PC-3 (cell line): Measurements from ENCODE around the gene ERAL1. TPM values are rescaled to one million over a fixed set of nuclear protein-coding genes. Genes with fewer than 3 reads are reported as not detected.
"Not testable (repeated sequence)": the region's sequence is repeated elsewhere in the genome, so short reads cannot be mapped to it uniquely, and the experiment has no call there.

ENCODE experiments used
- ATAC-seq: fragments of 200-7000 bp; cut with Tn5 transposase; 2 replicates; pipeline ENCODE4 v1.9.1; 2020; ENCODE audit warnings: mild to moderate bottlenecking, moderate library complexity
- BruUV-seq: library from RNA; stranded (reverse); fragments of 400-500 nt; replicated peaks from 2 replicates; lab custom pipeline; 2021; lab: Mats Ljungman, UMichigan
- CTCF ChIA-PET: fragments of 300-600 bp; sonication (Branson Sonifier 250); formaldehyde crosslinking; loops from one replicate; lab custom pipeline; 2022; ENCODE audit warnings: antibody characterized with exemption; lab: Charles Lee
- POLR2A ChIA-PET: fragments of 300-600 bp; sonication (Branson Sonifier 250); formaldehyde crosslinking; loops from one replicate; lab custom pipeline; 2022; ENCODE audit warnings: antibody characterized with exemption; ENCODE audit not compliant: unreplicated experiment; lab: Charles Lee
- DNase-seq: peaks from one replicate; pipeline ENCODE4 v3.0.0-alpha.2; 2015
- H2AFZ ChIP-seq: fragments of 300-600 bp; sonication (generic); 2 replicates; pipeline ENCODE4 v1.6.0; 2016; ENCODE audit warnings: antibody characterized with exemption, low read length
- H3F3A ChIP-seq: fragments of 300-600 bp; sonication (generic); one replicate; pipeline ENCODE4 v1.6.0; 2017; ENCODE audit warnings: antibody characterized with exemption, low read length, control low read depth, mild to moderate bottlenecking; ENCODE audit not compliant: unreplicated experiment
- H3K27ac ChIP-seq: fragments of 300-600 bp; sonication (generic); 2 replicates; pipeline ENCODE4 v1.5.1; 2016; ENCODE audit warnings: mild to moderate bottlenecking, low read length
- H3K27me3 ChIP-seq: fragments of 300-600 bp; sonication (generic); 2 replicates; pipeline ENCODE4 v1.6.1; 2016; ENCODE audit warnings: low read length, mixed read lengths
- H3K36me3 ChIP-seq: fragments of 300-600 bp; sonication (generic); 2 replicates; pipeline ENCODE4 v1.6.1; 2016; ENCODE audit warnings: low read depth, mixed run types, low read length, mixed read lengths
- H3K4me1 ChIP-seq: fragments of 300-600 bp; sonication (generic); 2 replicates; pipeline ENCODE4 v1.5.1; 2016; ENCODE audit warnings: low read length; ENCODE audit not compliant: insufficient read depth
- H3K4me2 ChIP-seq: fragments of 300-600 bp; sonication (generic); 2 replicates; pipeline ENCODE4 v1.6.0; 2016; ENCODE audit warnings: low read length
- H3K4me3 ChIP-seq: fragments of 300-600 bp; sonication (generic); 2 replicates; pipeline ENCODE4 v1.5.1; 2016; ENCODE audit warnings: mild to moderate bottlenecking, low read length, mixed read lengths
- H3K79me2 ChIP-seq: fragments of 300-600 bp; sonication (generic); 2 replicates; pipeline ENCODE4 v1.6.1; 2017; ENCODE audit warnings: low read length, mixed read lengths
- H3K9ac ChIP-seq: fragments of 300-600 bp; sonication (generic); 2 replicates; pipeline ENCODE4 v1.6.0; 2016; ENCODE audit warnings: mild to moderate bottlenecking, low read length
- H3K9me2 ChIP-seq: fragments of 300-600 bp; sonication (generic); replicated peaks from 2 replicates; pipeline ENCODE4 v1.6.1; 2016; ENCODE audit warnings: mixed run types, low read length, mixed read lengths
- H3K9me3 ChIP-seq: fragments of 300-600 bp; sonication (generic); 2 replicates; pipeline ENCODE4 v1.6.1; 2016; ENCODE audit warnings: low read length, mixed read lengths
- H4K20me1 ChIP-seq: fragments of 300-600 bp; sonication (generic); 2 replicates; pipeline ENCODE4 v1.6.1; 2016; ENCODE audit warnings: low read length, mixed read lengths
- EZH2 ChIP-seq: fragments of 300-600 bp; sonication (generic); IDR thresholded peaks from one replicate; pipeline ENCODE4 v1.6.1; 2017; ENCODE audit warnings: antibody characterized with exemption, mild to moderate bottlenecking, low read length; ENCODE audit not compliant: unreplicated experiment
- EZH2phosphoT487 ChIP-seq: fragments of 300-600 bp; sonication (generic); IDR thresholded peaks from 2 replicates; pipeline ENCODE4 v1.6.1; 2018; ENCODE audit warnings: mild to moderate bottlenecking, antibody characterized with exemption, low read length, borderline replicate concordance
- intact Hi-C: fragments of 100-400 bp; cut with micrococcal nuclease; formaldehyde crosslinking; loops from 2 replicates; pipeline ENCODE4 v1.9.0; 2023
- total RNA-seq: library from RNA; depleted of rRNA; stranded (reverse); fragments of >200 nt; gene quantifications from 2 replicates; pipeline ENCODE4 v1.2.3, GENCODE V29; 2014
- TF ChIP-seq, protein P1 (sequence below): fragments of 300-600 bp; sonication (generic); conservative IDR thresholded peaks from 2 replicates; pipeline ENCODE4 v1.5.1; 2017; ENCODE audit warnings: antibody characterized with exemption, low read depth, mild to moderate bottlenecking, low read length

ERAL1 gene
- total RNA-seq, 1 experiment from 2014 or later: 30.5 TPM

DNA sequence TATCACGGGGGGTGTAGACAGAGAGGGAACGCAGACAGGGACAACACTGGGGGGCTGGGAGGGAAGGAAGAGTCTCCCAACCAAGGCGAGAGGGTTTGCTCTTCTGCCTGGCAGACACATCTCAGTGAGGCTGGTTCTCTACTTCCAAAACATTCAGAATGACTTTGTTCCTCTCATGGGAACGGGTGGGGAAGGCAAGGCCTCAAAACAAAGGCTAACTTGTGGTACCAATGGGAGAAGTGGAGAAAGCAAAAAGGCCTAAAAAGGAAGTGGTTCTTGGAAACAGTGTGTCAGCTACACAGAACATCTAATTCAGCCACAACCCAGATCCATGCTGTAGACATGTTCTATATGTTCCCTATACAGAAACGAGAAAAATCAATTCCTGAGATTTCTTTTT is 35.2 kb downstream of the ERAL1 start:
- H3K9ac ChIP-seq: no peak overlapping the region
- H3K4me2 ChIP-seq: no peak overlapping the region
- DNase-seq (no peak), ATAC-seq (no peak)
- TF ChIP-seq, protein P1, sequence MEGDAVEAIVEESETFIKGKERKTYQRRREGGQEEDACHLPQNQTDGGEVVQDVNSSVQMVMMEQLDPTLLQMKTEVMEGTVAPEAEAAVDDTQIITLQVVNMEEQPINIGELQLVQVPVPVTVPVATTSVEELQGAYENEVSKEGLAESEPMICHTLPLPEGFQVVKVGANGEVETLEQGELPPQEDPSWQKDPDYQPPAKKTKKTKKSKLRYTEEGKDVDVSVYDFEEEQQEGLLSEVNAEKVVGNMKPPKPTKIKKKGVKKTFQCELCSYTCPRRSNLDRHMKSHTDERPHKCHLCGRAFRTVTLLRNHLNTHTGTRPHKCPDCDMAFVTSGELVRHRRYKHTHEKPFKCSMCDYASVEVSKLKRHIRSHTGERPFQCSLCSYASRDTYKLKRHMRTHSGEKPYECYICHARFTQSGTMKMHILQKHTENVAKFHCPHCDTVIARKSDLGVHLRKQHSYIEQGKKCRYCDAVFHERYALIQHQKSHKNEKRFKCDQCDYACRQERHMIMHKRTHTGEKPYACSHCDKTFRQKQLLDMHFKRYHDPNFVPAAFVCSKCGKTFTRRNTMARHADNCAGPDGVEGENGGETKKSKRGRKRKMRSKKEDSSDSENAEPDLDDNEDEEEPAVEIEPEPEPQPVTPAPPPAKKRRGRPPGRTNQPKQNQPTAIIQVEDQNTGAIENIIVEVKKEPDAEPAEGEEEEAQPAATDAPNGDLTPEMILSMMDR: no peak
- TF ChIP-seq EZH2: no peak
- no peak for TF ChIP-seq EZH2phosphoT487
- H3K36me3 ChIP-seq: no peaks in the 10 kb centered on the region
- H3K9me2 ChIP-seq: no peaks in the 10 kb centered on the region
- no peaks in the 10 kb centered on the region for H3F3A ChIP-seq
- BruUV-seq: no TSS peak
- no peaks in the 10 kb centered on the region for H3K79me2 ChIP-seq
- intact Hi-C loops: no loop called here
- H3K27me3 ChIP-seq: no peaks in the 10 kb centered on the region
- H3K4me3 ChIP-seq: no peak overlapping the region
- no peak overlapping the region for H3K27ac ChIP-seq
- H3K9me3 ChIP-seq: no peaks in the 10 kb centered on the region
- H4K20me1 ChIP-seq: no peaks in the 10 kb centered on the region
- no peaks in the 10 kb centered on the region for H3K4me1 ChIP-seq
- CTCF ChIA-PET: no interaction called here
- H2AFZ ChIP-seq: no peak overlapping the region
- POLR2A ChIA-PET: no interaction called here

GRCh38 chr17:28891201-28891600 is 36.4 kb downstream of the ERAL1 start:
- POLR2A ChIA-PET: no interaction called here
- CTCF ChIA-PET: no interaction called here

GRCh38 chr17:28892024-28892423 is 37.2 kb downstream of the ERAL1 start:
- CTCF ChIA-PET: no interaction called here
- no TSS peak for BruUV-seq
- no peak for ATAC-seq
- H3K79me2 ChIP-seq: 0 out of 2 replicates have a peak, but pooled peaks cover 6% of the 10 kb centered on the region
- H4K20me1 ChIP-seq: no peaks in the 10 kb centered on the region
- intact Hi-C loops: no loop called here
- no peak overlapping the region for H3K27ac ChIP-seq
- H3K9ac ChIP-seq: no peak overlapping the region
- H3K4me1 ChIP-seq: no peaks in the 10 kb centered on the region
- TF ChIP-seq EZH2 (no peak), EZH2phosphoT487 (no peak)
- TF ChIP-seq, protein P1: no peak
- no peaks in the 10 kb centered on the region for H3K9me2 ChIP-seq
- H3K36me3 ChIP-seq: no peaks in the 10 kb centered on the region
- H2AFZ ChIP-seq: no peak overlapping the region
- H3K4me2 ChIP-seq: no peak overlapping the region
- DNase-seq: no peak
- H3K4me3 ChIP-seq: no peak overlapping the region
- POLR2A ChIA-PET: no interaction called here
- H3F3A ChIP-seq: no peaks in the 10 kb centered on the region
- no peaks in the 10 kb centered on the region for H3K9me3 ChIP-seq
- no peaks in the 10 kb centered on the region for H3K27me3 ChIP-seq

More at GRCh38 chr17:28891201-28891600, 36.4 kb downstream of the ERAL1 start:
- ATAC-seq: no peak
- Histone ChIP-seq H3K4me1 (no peaks in the 10 kb centered on the region), H3K27ac (no peak overlapping the region), H3K27me3 (no peaks in the 10 kb centered on the region), H2AFZ (no peak overlapping the region), H3K4me3 (no peak overlapping the region), H3K9ac (no peak overlapping the region), H3F3A (no peaks in the 10 kb centered on the region), H3K4me2 (no peak overlapping the region), H3K9me3 (no peaks in the 10 kb centered on the region), H3K9me2 (no peaks in the 10 kb centered on the region), H3K36me3 (no peaks in the 10 kb centered on the region), H4K20me1 (no peaks in the 10 kb centered on the region), H3K79me2 (no peaks in the 10 kb centered on the region)
- intact Hi-C loops: no loop called here
- TF ChIP-seq EZH2phosphoT487: no peak
- TF ChIP-seq, protein P1: no peak
- BruUV-seq: no TSS peak
- no peak for DNase-seq

- H3K9ac ChIP-seq, H3K9me3 ChIP-seq, CTCF ChIA-PET, H4K20me1 ChIP-seq, H3K9me2 ChIP-seq, H3K4me1 ChIP-seq, H3F3A ChIP-seq, BruUV-seq, H3K4me2 ChIP-seq, H3K27me3 ChIP-seq, intact Hi-C loops, H3K79me2 ChIP-seq, H3K27ac ChIP-seq, DNase-seq, H3K36me3 ChIP-seq, H2AFZ ChIP-seq, H3K4me3 ChIP-seq, ATAC-seq: not testable (repeated sequence)
- POLR2A ChIA-PET: interaction anchor here (0.7 kb wide), 1 partner anchor 14 kb away, joined by 3 read pairs; no protein-coding TSS in a partner anchor
These were observed 38.7 kb downstream of the ERAL1 start for GRCh38 chr17:28893248-28894183.
